ENCODE data around the gene EGLN2. TPM values are rescaled to one million over a fixed set of nuclear protein-coding genes. Genes with fewer than 3 reads are reported as not detected.

EGLN2 gene
- total and polyA plus RNA-seq, 10 of the 15 experiments (the other 5 are each of a cell fraction or from before 2014, with no cell fraction given) = 8.6 to 93.0 (median 66.8) TPM

- Histone ChIP-seq H3K4me3 (no peak overlapping the region), H3K36me3 (ENCODE audit: control insufficient read depth in 2 of 2, insufficient read depth in 2 of 2, low read length in 1 of 2) (peaks cover 15 to 29% of the 10 kb centered on the region in 2 experiments; a peak in 3 of 4 replicates), H3K27me3 (replicated peaks in 1 of 2; ENCODE audit: control insufficient read depth in 2 of 2, insufficient read depth in 2 of 2, low read length in 1 of 2) (no peaks in the 10 kb centered on the region), H3K4me2 (ENCODE audit: control insufficient read depth, insufficient read depth) (no peak overlapping the region; the same call in 1 of the 2 replicates), H3K4me1 (ENCODE audit: control insufficient read depth, insufficient read depth, low read length) (peaks cover 52% of the 10 kb centered on the region), H2AFZ (ENCODE audit: control insufficient read depth, low read depth, low read length) (no peak overlapping the region), H3K79me2 (ENCODE audit: control insufficient read depth, insufficient read depth, low read length) (peaks cover 57% of the 10 kb centered on the region), H3K27ac (ENCODE audit: control insufficient read depth, insufficient read depth) (peak overlapping the region; percentile 84; the same call in 1 of the 2 replicates), H3K9ac (ENCODE audit: control insufficient read depth, insufficient read depth, low read length) (no peak overlapping the region), H4K20me1 (ENCODE audit: control insufficient read depth, insufficient read depth) (peaks cover 19% of the 10 kb centered on the region), H3K9me3 (replicated peaks; ENCODE audit: control insufficient read depth, insufficient read depth, low read length) (no peaks in the 10 kb centered on the region)
- ATAC-seq (no peak), FAIRE-seq (no peak), DNase-seq (ENCODE audit: low read depth, low spot score) (no peak)
- intact Hi-C loops (cut with micrococcal nuclease; ENCODE audit: unreplicated experiment) = no loop called here
- ChIA-PET POLR2A (interaction anchor here (1.1 to 4.3 kb wide), 4 partner anchors 26 to 54 kb away, joined by 5 to 37 read pairs (median 12); partner anchors contain the start of genes ACTMAP, RAB4B and SNRPA), RAD21 (ENCODE audit: unreplicated experiment) (interaction anchor here (3.0 to 3.2 kb wide), 3 partner anchors 26 to 54 kb away, joined by 10 to 29 read pairs (median 18); partner anchors contain the start of genes ACTMAP, RAB4B and SNRPA), CTCF (interaction anchor here (0.6 to 5.9 kb wide), 11 partner anchors 14 to 217 kb away, joined by 3 to 51 read pairs (median 5); partner anchors contain the start of genes ACTMAP, RAB4B and SNRPA), SMC1A (ENCODE audit: uncharacterized antibody, unreplicated experiment) (interaction anchor here (1.2 to 4.2 kb wide), 4 partner anchors 27 to 117 kb away, joined by 3 to 41 read pairs (median 15); partner anchors contain the start of genes ACTMAP, COQ8B, ITPKC and RAB4B)
- BruUV-seq (replicated peaks) = no TSS peak
- in situ Hi-C loops (cut with MboI) = no loop called here
- 73% methylated on average over 7 of the region's 7 CpGs for whole genome bisulfite sequencing (ENCODE audit: insufficient coverage, insufficient replicate concordance, low lambda C conversion rate, missing lambda C conversion rate)
- peak; percentile 52 for TF ChIP-seq POLR2A (IDR thresholded peaks at IDR 0.05; ENCODE audit: low read depth, low read length)
- TF ChIP-seq CTCF (IDR thresholded peaks at IDR 0.05 in 2 of 3, conservative IDR thresholded peaks at IDR 0.05 in 1 of 3; ENCODE audit: control insufficient read depth in 2 of 3, extremely low read depth in 1 of 3, insufficient read depth in 1 of 3, low read depth in 3 of 3, low read length in 3 of 3) = peak; percentile 6 to 21 (median 12); a peak in 2 of 6 replicates
- TF ChIP-seq DPF2 (IDR thresholded peaks at IDR 0.05) = no peak
- TF ChIP-seq ZNF217 (IDR thresholded peaks at IDR 0.05) = no peak
- no peak for TF ChIP-seq CBX5 (IDR thresholded peaks at IDR 0.05; ENCODE audit: low read depth)
Measured at GRCh38 chr19:40804783-40805242, 5.8 kb downstream of the EGLN2 start.
